HG03565 (cell line): Measurements from ENCODE around the gene MYL5.
"Not testable (repeated sequence)": the region's sequence is repeated elsewhere in the genome, so short reads cannot be mapped to it uniquely, and the experiment has no call there.

Experiments
- ATAC-seq: cut with Tn5 transposase; IDR thresholded peaks from one replicate; pipeline ENCODE4 v1.9.1; 2021; ENCODE audit warnings: mild to moderate bottlenecking, moderate library complexity; ENCODE audit not compliant: unreplicated experiment

The MYL5 gene

DNA sequence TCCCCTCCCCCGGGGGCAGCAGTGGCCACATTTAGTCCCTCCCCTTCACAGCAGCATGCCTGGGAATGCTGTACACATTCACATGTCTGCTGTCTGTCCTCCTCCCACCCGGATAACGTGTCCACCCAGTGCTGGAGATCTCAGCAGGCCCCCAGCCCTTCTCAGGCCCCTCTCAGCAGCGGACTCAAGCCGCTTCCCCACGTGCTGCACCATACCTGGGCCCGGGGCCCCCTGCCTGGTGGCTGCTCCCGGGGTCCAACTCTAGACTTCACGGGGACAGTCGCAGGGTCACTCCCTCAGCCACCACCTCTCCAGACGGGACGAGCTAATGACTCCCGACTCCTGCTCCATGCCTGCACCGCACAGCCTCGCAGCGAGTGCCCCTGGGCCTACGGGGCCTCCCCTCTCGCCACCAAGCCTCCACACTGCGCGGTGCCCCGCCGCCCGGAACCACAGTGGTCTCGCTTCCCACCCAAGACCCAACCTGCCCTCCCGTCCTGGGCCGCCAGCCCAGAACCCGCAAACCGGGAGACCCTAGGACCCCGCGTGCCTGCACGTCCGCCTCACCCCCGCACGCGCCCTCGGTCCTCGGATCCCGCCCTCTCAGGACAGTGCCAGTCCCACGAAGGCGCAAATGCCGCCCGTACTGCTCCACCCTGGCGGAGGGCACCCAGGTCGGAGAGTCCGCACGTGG is 30.0 kb downstream of the MYL5 start:
- no peak for ATAC-seq

GRCh38 chr4:704971-705277 is 30.6 kb downstream of the MYL5 start:
- ATAC-seq, result no peak

GRCh38 chr4:705278-706082 is 31.1 kb downstream of the MYL5 start, which contains the start of gene PCGF3:
Gene PCGF3, plus strand, starts transcription at chr4:705832. Its CDS starts 27,849 bp downstream, at chr4:733681.
- ATAC-seq, result peak; percentile 79

GRCh38 chr4:706083-706633 is 31.8 kb downstream of the MYL5 start:
- not testable (repeated sequence) for ATAC-seq

DNA sequence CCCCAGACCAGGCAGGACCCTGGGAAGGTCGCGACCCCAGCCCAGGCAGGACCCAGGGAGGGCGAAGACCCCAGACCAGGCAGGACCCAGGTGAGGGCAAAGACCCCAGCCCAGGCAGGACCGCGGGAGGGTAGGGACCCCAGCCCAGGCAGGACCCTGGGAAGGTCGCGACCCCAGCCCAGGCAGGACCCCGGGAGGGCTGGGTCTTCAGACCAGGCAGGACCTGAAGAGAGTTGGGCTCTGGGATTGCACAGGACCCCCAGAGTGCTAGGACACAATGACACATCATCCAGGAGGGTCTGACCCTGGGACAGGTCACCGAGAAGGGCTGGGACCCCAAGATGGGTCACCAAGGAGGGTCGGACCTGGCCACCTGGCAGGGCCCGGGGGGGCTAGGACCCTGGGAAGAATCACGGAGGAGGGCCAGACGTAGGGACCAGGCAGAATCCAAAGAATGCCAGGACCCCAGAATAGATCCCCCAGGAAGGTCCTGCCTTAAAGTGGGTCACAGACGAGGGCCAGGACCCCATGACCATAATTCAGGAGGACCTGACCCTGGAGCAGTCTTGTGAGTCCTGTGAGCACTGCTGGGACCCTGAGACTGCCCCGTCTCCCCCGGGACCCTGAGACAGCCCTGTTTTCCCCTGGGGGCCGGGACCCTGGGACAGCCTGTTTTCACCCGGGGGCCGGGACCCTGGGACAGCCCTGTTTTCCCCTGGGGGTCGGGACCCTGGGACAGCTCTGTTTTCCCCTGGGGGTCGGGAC is 32.7 kb downstream of the MYL5 start:
- ATAC-seq, result no peak

DNA sequence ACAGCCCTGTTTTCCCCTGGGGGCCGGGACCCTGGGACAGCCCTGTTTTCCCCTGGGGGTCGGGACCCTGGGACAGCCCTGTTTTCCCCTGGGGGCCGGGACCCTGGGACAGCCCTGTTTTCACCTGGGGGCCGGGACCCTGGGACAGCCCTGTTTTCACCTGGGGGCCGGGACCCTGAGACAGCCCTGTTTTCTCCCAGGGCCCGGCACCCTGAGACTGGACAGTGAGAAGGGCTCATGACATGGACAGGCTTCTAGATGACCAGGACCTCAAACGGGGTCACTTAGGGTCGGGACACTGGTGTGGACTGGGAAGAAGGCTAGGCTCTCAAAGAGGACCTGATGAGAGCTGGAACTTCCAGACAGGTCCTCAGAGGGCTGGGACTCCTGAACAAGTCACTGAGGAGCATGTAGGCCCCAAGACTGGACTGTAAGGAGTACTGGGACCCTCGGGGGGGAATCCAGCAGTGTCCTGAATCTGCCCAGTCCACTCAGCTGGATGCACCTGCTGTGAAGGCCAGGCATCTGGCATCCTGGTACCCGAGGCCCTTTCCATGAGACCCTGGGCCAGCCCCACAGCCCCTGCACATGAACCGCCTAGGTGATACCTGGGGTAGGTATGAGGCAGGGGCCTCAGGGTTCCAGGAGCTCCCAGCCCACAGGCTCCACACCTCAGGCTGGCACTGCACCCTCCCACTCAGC is 33.7 kb downstream of the MYL5 start:
- no peak for ATAC-seq

DNA sequence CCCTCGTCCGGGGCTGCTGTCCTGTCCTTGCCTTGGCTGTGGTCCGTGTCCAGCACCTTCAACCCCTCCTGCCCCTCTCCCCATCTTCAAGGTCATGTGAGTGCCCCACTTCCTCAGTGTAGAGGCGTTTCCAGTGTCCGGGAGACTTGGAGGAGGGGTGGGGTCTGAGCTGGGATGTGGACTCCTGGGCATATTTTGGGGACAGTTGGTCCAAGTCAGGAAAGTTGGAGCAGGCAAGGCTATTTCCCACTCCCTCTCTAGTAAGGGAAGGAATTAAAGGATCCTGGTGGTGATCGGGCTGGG is 34.2 kb downstream of the MYL5 start:
- ATAC-seq, result no peak

DNA sequence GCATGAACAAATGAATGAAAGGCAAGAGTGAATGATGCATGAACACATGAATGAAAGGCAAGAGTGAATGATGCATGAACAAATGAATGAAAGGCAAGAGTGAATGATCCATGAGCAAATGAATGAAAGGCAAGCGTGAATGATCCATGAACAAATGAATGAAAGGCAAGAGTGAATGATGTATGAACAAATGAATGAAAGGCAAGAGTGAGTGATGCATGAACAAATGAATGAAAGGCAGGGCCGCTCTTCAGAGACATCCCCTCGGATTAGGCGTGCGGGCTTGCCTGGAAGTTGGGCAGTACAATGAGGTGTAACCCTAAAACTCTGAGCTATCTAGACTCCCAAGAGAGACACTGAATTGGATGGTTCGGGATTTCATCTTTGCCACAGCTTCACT is 35.0 kb downstream of the MYL5 start:
- ATAC-seq, result no peak

GRCh38 chr4:710116-710515 is 35.8 kb downstream of the MYL5 start:
- no peak for ATAC-seq

DNA sequence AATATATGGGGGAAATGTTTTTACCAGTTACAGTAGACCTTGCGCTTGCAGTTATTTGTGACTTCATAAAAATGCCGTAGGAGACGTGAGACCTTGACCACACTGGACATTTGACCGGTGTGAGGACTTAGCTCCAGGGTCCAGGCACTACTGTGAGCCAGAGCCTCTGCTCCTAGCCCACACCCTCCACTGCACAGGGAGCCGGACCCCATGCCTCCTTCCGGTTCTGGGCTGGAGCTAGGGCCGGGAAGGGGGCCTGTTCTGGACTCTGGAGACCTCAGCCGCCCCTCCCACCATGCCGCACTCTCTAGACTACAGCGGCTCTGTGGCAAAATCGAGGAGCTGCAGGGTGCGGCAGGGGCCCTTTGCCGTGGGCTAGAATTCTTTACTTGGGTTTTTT is 36.6 kb downstream of the MYL5 start:
- ATAC-seq, result no peak

DNA sequence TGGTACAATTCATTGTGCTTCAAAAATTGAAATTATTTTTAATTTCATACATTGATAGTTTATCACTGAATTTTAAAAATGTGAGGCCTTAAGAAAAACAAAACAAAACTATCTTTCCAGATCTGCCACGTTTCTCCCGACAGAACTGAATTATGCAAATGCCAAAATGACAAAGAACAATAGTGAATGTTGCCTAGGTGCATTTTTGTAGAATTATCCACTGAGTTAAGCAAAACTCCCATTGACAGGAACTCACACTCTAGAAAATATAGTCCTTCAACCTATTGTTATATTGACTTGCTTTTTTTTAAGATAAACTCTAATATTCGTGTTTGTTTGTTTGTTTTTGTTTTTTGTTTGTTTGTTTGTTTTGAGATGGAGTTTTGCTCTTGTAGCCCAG is 37.8 kb downstream of the MYL5 start:
- ATAC-seq, result no peak

GRCh38 chr4:712916-713632 is 38.7 kb downstream of the MYL5 start:
- no peak for ATAC-seq

DNA sequence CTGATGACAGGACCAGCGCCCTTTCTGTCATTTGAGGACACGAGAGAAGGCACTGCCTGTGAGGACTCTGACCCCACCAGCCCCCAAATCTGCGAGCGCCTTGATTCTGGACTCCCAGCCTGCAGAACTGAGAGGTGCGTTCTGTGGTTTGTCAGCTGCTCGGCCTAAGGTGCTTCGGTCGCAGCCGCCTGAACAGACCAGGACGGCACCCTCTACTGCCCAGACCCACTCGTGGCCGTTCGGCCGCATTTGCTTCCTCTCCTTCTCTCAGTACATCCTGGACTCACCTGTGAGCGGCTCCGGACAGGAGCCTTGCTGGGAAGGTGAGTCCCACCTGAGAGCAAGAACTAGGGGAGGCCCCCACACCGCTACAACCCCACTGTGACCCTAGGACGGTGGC is 39.7 kb downstream of the MYL5 start:
- no peak for ATAC-seq

DNA sequence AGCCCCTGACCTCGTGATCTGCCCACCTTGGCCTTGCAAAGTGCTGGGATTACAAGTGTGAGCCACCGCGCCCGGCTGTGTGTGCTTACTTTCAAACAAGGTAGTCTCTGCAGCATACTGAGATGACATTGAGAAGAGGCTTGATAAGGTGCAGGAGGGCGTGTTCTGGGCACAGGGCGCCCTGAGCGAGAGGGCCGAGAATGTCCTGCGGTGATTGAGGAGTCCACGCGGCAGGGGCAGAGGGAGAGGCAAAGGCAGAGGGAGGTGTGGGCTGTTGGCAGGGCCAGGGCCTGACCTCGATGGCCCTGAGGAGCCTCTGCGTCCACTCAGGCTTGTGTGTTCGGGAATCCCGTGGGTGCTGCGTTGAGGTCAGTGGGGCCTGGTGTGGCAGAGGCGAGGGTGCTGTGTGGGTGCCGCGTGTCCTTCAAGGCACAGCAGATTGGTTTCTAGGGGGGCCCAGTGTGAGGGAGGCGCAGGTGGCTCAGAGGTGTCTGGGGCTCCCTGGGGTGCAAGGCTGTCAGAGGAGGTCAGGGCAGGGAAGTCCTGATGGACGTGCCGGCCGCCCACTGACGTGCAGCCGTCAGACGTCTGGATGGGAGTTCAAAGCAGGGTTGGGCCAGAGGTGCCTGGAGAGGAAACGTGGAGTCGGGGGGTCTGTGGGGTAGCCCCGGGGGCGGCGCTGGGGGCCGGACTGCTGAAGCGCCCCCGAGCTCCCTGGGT is 43.4 kb downstream of the MYL5 start:
- no peak for ATAC-seq

DNA sequence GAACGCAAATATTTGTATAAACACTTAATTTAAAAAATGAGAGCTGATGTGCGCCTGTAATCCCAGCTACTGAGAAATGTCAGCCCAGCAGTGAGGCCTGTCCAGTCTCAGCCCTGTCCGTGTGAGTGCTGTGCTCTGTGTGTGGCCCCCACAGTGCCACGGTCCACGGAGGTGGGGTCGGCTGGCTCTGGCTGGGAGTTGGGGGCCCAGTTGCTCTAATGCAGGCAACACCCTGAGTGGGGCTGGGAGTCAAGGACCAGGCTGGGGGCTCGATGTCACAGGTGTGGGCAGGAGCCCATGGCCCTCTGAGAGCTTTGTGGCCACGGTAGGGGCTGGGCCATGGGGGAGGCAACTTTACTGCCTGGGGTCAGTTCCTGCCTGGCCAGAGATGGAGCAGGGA is 44.1 kb downstream of the MYL5 start:
- no peak for ATAC-seq

GRCh38 chr4:720111-720860 is 45.9 kb downstream of the MYL5 start:
- no peak for ATAC-seq

- no peak for ATAC-seq
Observed at GRCh38 chr4:721261-722168, 47.2 kb downstream of the MYL5 start.

GRCh38 chr4:722169-722725 is 47.9 kb downstream of the MYL5 start:
- no peak for ATAC-seq
